GM12875 (cell line): ENCODE results near the gene PJA2.

Experiments used
- H3K4me3 ChIP-seq: one replicate; pipeline ENCODE4 v1.5.1; 2011; ENCODE audit warnings: low read depth, low read length, control low read depth
- CTCF ChIP-seq: IDR thresholded peaks from 2 replicates; pipeline ENCODE4 v1.5.1; 2011; ENCODE audit warnings: low read depth, mild to moderate bottlenecking, control low read depth, inconsistent platforms, low read length, moderate library complexity, borderline replicate concordance; ENCODE audit not compliant: insufficient read depth

PJA2 gene

GRCh38 chr5:109335114-109335513 lies 74.7 kb downstream of the PJA2 start:
- TF ChIP-seq CTCF, result no peak
- no peak overlapping the region for H3K4me3 ChIP-seq

GRCh38 chr5:109334056-109334455 lies 75.7 kb downstream of the PJA2 start:
- no peak overlapping the region for H3K4me3 ChIP-seq
- no peak for TF ChIP-seq CTCF

- no peak overlapping the region for H3K4me3 ChIP-seq
- TF ChIP-seq CTCF, result no peak
These were observed 80.2 kb downstream of the PJA2 start for GRCh38 chr5:109329333-109330237.

- no peak overlapping the region for H3K4me3 ChIP-seq
- TF ChIP-seq CTCF, result no peak
These were observed 81.1 kb downstream of the PJA2 start for GRCh38 chr5:109328626-109329025.

DNA sequence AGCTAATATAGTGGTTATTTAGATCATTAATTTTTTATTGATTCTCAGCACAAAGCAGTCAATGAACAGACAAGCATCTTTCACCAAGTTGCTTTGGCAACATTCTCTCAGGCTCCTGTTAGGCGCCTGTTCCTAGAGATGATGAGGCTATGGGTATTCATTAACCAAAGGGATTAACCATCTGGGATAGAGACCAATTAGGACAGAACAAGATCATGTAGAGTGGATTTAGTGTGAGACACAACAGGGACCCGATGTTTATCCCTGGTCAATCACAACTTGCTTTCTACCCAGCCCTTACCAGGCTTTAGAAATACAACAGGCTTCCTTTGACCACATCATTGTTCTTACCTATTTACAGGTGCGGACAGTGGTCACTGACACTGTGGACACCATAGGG lies 82.2 kb downstream of the PJA2 start:
- no peak overlapping the region for H3K4me3 ChIP-seq
- TF ChIP-seq CTCF, result no peak

GRCh38 chr5:109326919-109327318 lies 82.9 kb downstream of the PJA2 start:
- H3K4me3 ChIP-seq, result no peak overlapping the region
- TF ChIP-seq CTCF, result no peak

DNA sequence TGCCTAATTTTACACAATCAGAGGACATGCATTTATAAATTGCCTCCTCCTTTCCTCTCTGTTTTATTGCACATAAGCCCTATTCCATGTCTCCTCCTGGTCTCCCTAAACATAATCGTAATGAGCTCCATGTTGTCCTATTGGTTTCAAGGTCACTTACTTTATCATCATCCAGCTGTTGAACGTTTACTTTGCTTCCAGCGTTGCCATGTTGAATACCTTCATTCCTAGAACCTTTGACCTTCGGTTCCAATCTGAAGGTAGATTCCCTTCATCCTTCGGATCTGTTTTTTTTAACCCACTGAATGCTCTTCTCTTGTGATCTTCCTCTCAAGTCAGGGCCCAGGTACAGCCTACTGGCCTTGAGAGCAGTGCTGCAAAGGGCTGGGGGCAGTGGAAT lies 84.3 kb downstream of the PJA2 start:
- no peak overlapping the region for H3K4me3 ChIP-seq
- no peak for TF ChIP-seq CTCF
